DND-41 (cell line): ENCODE results near the gene DPF3.

Source experiments
- ATAC-seq: fragments of 200-7000 bp; cut with Tn5 transposase; 3 replicates; pipeline ENCODE4 v1.9.1; 2021; ENCODE audit warnings: low read depth; ENCODE audit not compliant: insufficient read depth
- DNase-seq: peaks from one replicate; pipeline ENCODE4 v3.0.0-alpha.2; 2020
- H2AFZ ChIP-seq: 2 replicates; pipeline ENCODE4 v1.6.0; 2012; ENCODE audit warnings: low read depth, low read length
- H3K27ac ChIP-seq: 2 replicates; pipeline ENCODE4 v1.5.1; 2012; ENCODE audit warnings: low read length, inconsistent platforms
- H3K27me3 ChIP-seq: fragments of 200-600 bp; sonication (generic); 2 replicates; pipeline ENCODE4 v1.6.0; 2012; ENCODE audit warnings: low read length, mild to moderate bottlenecking, inconsistent platforms; ENCODE audit not compliant: insufficient read depth, poor library complexity
- H3K36me3 ChIP-seq: 2 replicates; pipeline ENCODE4 v1.5.1; 2012; ENCODE audit warnings: low read length, inconsistent platforms; ENCODE audit not compliant: insufficient read depth
- H3K4me1 ChIP-seq: 2 replicates; pipeline ENCODE4 v1.5.1; 2012; ENCODE audit warnings: mild to moderate bottlenecking, low read length; ENCODE audit not compliant: insufficient read depth
- H3K4me2 ChIP-seq: 2 replicates; pipeline ENCODE4 v1.6.0; 2012; ENCODE audit warnings: mild to moderate bottlenecking, moderate library complexity, low read length, inconsistent platforms; ENCODE audit not compliant: insufficient read depth
- H3K4me3 ChIP-seq, 2 experiments: fragments of 200-600 bp in 1 of 2; shearing (Covaris generic) in 1 of 2; 2 replicates each; pipeline ENCODE4 v1.5.1; 2012 to 2016; ENCODE audit warnings: inconsistent platforms in 2 of 2, low read length in 2 of 2, mild to moderate bottlenecking in 2 of 2, low read depth in 1 of 2, moderate library complexity in 1 of 2
- H3K79me2 ChIP-seq: 2 replicates; pipeline ENCODE4 v1.6.0; 2012; ENCODE audit warnings: low read length, inconsistent platforms; ENCODE audit not compliant: insufficient read depth
- H3K9ac ChIP-seq: 2 replicates; pipeline ENCODE4 v1.6.0; 2012; ENCODE audit warnings: low read depth, mild to moderate bottlenecking, inconsistent platforms, low read length, moderate library complexity
- H3K9me3 ChIP-seq: 2 replicates; pipeline ENCODE4 v1.5.1; 2012; ENCODE audit warnings: low read length, moderate library complexity, mild to moderate bottlenecking, inconsistent platforms; ENCODE audit not compliant: insufficient read depth, severe bottlenecking
- H4K20me1 ChIP-seq: 2 replicates; pipeline ENCODE4 v1.6.0; 2012; ENCODE audit warnings: low read length; ENCODE audit not compliant: insufficient read depth
- EZH2 ChIP-seq: IDR thresholded peaks from 3 replicates; pipeline ENCODE4 v1.6.1; 2012; ENCODE audit warnings: borderline replicate concordance, low read depth, mild to moderate bottlenecking, moderate library complexity, low read length, inconsistent platforms; ENCODE audit not compliant: severe bottlenecking
- TF ChIP-seq, protein P1 (sequence below): IDR thresholded peaks from 2 replicates; pipeline ENCODE4 v1.5.1; 2012; ENCODE audit warnings: borderline replicate concordance, low read length, moderate library complexity, mild to moderate bottlenecking; ENCODE audit not compliant: poor library complexity, severe bottlenecking; ENCODE audit errors: extremely low read depth

Gene DPF3

GRCh38 chr14:72652179-72652578, 241.7 kb downstream of the DPF3 start:
- no peak for DNase-seq

DNA sequence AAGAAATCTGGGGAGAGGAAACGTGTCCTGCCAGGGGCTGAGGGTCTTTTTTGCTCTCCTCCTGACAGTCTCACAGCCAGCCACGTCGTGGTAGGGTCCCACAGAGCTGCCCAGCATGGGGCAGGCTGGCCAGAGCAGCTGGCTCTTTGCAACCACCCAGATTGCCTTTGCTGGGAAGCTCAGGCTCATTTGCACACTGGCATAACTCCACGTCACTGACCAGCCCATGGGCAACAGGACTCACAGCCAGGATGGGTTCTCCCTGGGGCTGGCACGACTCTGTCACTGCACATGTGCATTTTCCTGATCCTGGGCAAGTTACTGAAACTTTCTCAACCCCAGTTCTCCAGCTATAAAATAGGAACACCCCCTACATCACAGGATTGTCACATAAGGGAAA, 242.2 kb downstream of the DPF3 start:
- Histone ChIP-seq H3K27ac (no peak overlapping the region), H2AFZ (no peak overlapping the region), H3K9me3 (no peaks in the 10 kb centered on the region), H3K4me1 (no peaks in the 10 kb centered on the region), H3K27me3 (peaks cover 13% of the 10 kb centered on the region), H3K9ac (no peak overlapping the region), H3K4me2 (no peak overlapping the region), H3K4me3 (no peak overlapping the region), H3K36me3 (no peaks in the 10 kb centered on the region), H3K79me2 (no peaks in the 10 kb centered on the region), H4K20me1 (no peaks in the 10 kb centered on the region)
- ATAC-seq: no peak
- TF ChIP-seq EZH2: no peak
- TF ChIP-seq, protein P1, sequence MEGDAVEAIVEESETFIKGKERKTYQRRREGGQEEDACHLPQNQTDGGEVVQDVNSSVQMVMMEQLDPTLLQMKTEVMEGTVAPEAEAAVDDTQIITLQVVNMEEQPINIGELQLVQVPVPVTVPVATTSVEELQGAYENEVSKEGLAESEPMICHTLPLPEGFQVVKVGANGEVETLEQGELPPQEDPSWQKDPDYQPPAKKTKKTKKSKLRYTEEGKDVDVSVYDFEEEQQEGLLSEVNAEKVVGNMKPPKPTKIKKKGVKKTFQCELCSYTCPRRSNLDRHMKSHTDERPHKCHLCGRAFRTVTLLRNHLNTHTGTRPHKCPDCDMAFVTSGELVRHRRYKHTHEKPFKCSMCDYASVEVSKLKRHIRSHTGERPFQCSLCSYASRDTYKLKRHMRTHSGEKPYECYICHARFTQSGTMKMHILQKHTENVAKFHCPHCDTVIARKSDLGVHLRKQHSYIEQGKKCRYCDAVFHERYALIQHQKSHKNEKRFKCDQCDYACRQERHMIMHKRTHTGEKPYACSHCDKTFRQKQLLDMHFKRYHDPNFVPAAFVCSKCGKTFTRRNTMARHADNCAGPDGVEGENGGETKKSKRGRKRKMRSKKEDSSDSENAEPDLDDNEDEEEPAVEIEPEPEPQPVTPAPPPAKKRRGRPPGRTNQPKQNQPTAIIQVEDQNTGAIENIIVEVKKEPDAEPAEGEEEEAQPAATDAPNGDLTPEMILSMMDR: no peak
- no peak for DNase-seq

More at GRCh38 chr14:72652179-72652578, 241.7 kb downstream of the DPF3 start:
- Histone ChIP-seq H4K20me1 (no peaks in the 10 kb centered on the region), H3K27me3 (peaks cover 13% of the 10 kb centered on the region), H3K27ac (no peak overlapping the region), H3K4me2 (no peak overlapping the region), H3K79me2 (no peaks in the 10 kb centered on the region), H3K4me3 (no peak overlapping the region), H3K4me1 (no peaks in the 10 kb centered on the region), H3K9me3 (no peaks in the 10 kb centered on the region), H3K36me3 (no peaks in the 10 kb centered on the region), H2AFZ (no peak overlapping the region), H3K9ac (no peak overlapping the region)
- no peak for ATAC-seq
- TF ChIP-seq EZH2: no peak
- TF ChIP-seq, protein P1: no peak

DNA sequence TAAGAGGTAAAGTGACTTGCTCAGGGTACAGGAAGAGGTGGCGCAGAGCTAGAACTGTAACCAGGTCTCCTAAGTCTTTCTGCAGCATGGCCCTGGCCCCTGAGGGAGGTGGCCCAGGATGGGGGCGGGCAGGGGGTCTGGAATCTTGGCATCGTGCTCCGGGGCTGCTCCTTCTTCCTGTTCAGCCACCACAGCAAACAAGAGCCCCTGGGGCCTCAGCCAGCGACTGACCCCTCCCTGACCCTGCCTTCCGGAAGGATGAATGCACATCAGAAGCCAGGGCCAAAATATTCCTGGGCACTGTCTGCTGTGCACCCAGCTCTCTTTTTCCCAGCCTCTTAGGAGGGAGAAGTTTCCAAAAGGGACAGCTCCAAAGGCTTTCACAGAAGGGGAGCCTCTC, 242.8 kb downstream of the DPF3 start:
- no peak for ATAC-seq

More for the DNA sequence above, 242.8 kb downstream of the DPF3 start:
- no peak for DNase-seq
- H2AFZ ChIP-seq: no peak overlapping the region
- H3K36me3 ChIP-seq: no peaks in the 10 kb centered on the region
- no peaks in the 10 kb centered on the region for H3K79me2 ChIP-seq
- TF ChIP-seq, protein P1: no peak
- TF ChIP-seq EZH2: no peak
- no peak overlapping the region for H3K27ac ChIP-seq
- no peak overlapping the region for H3K9ac ChIP-seq
- no peak overlapping the region for H3K4me2 ChIP-seq
- H4K20me1 ChIP-seq: no peaks in the 10 kb centered on the region
- H3K4me1 ChIP-seq: no peaks in the 10 kb centered on the region
- no peaks in the 10 kb centered on the region for H3K9me3 ChIP-seq
- peaks cover 13% of the 10 kb centered on the region for H3K27me3 ChIP-seq
- H3K4me3 ChIP-seq: no peak overlapping the region
